ENCODE data around the gene PRPS2.

DNA sequence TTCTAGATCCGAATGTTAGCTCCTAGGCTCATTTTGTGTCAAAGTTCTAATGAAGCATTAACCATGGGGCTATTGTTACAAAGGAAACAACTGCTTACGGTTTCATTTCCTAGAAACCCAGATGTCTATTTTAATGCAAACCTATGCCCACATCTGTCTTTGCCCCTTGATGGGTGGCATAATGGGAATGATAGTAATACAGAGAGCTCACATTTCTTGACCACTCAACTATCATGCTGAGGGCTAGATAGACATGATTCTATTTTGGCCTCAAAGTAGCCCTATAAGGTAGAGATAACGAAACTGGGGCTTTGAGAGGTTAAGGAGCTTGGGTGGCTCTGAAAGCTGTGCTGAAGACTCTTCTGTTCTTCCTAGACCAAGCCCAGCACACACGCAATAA is 77.5 kb downstream of the PRPS2 start:
- TF ChIP-seq, protein P1, sequence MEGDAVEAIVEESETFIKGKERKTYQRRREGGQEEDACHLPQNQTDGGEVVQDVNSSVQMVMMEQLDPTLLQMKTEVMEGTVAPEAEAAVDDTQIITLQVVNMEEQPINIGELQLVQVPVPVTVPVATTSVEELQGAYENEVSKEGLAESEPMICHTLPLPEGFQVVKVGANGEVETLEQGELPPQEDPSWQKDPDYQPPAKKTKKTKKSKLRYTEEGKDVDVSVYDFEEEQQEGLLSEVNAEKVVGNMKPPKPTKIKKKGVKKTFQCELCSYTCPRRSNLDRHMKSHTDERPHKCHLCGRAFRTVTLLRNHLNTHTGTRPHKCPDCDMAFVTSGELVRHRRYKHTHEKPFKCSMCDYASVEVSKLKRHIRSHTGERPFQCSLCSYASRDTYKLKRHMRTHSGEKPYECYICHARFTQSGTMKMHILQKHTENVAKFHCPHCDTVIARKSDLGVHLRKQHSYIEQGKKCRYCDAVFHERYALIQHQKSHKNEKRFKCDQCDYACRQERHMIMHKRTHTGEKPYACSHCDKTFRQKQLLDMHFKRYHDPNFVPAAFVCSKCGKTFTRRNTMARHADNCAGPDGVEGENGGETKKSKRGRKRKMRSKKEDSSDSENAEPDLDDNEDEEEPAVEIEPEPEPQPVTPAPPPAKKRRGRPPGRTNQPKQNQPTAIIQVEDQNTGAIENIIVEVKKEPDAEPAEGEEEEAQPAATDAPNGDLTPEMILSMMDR (conservative IDR thresholded peaks at IDR 0.05; ENCODE audit: low read length) = no peak
- no peak for TF ChIP-seq EZH2phosphoT487 (IDR thresholded peaks at IDR 0.05; ENCODE audit: borderline replicate concordance)

Data from Loucy (cell line).